HEK293 (cell line): ENCODE data around the gene ABHD17A.

Experiments
- GLIS1 ChIP-seq: fragments of 450-650 bp; formaldehyde crosslinking; IDR thresholded peaks from 2 replicates; pipeline ENCODE4 v1.5.1; 2016; ENCODE audit warnings: missing biosample characterization, missing genetic modification characterization
- IKZF3 ChIP-seq: fragments of 450-650 bp; IDR thresholded peaks from 2 replicates; pipeline ENCODE4 v1.5.0; 2018; ENCODE audit warnings: missing biosample characterization, mild to moderate bottlenecking, missing genetic modification characterization, moderate library complexity
- KLF10 ChIP-seq: fragments of 450-650 bp; IDR thresholded peaks from 2 replicates; pipeline ENCODE4 v1.5.1; 2018; ENCODE audit warnings: missing biosample characterization, mild to moderate bottlenecking, missing genetic modification characterization
- MEIS1 ChIP-seq: sonication (generic); formaldehyde crosslinking; IDR thresholded peaks from 2 replicates; pipeline ENCODE4 v1.8.1; 2022; ENCODE audit warnings: missing genetic modification reagents, mild to moderate bottlenecking, borderline replicate concordance
- OVOL3 ChIP-seq: fragments of 450-650 bp; formaldehyde crosslinking; IDR thresholded peaks from 2 replicates; pipeline ENCODE4 v1.5.1; 2016; ENCODE audit warnings: missing biosample characterization, missing genetic modification characterization
- SALL2 ChIP-seq: fragments of 450-650 bp; formaldehyde crosslinking; IDR thresholded peaks from 2 replicates; pipeline ENCODE4 v1.5.0; 2017; ENCODE audit warnings: missing biosample characterization, mild to moderate bottlenecking, missing genetic modification characterization, borderline replicate concordance
- SCRT1 ChIP-seq: fragments of 450-650 bp; formaldehyde crosslinking; IDR thresholded peaks from 2 replicates; pipeline ENCODE4 v1.5.1; 2016; ENCODE audit warnings: missing biosample characterization, missing genetic modification characterization, borderline replicate concordance
- SCRT2 ChIP-seq: fragments of 450-650 bp; formaldehyde crosslinking; IDR thresholded peaks from 2 replicates; pipeline ENCODE4 v1.5.1; 2016; ENCODE audit warnings: missing biosample characterization, missing genetic modification characterization
- SETDB1 ChIP-seq: IDR thresholded peaks from one replicate; pipeline ENCODE4 v1.6.1; 2017; ENCODE audit warnings: mild to moderate bottlenecking, low read length, moderate library complexity, mixed read lengths; ENCODE audit not compliant: insufficient read length
- SP7 ChIP-seq: fragments of 450-650 bp; formaldehyde crosslinking; IDR thresholded peaks from 2 replicates; pipeline ENCODE4 v1.5.1; 2016; ENCODE audit warnings: missing biosample characterization, missing genetic modification characterization
- YY1 ChIP-seq: fragments of 450-650 bp; formaldehyde crosslinking; IDR thresholded peaks from 2 replicates; pipeline ENCODE4 v1.5.1; 2018; ENCODE audit warnings: missing biosample characterization, missing genetic modification characterization
- ZBTB7A ChIP-seq: fragments of 450-650 bp; formaldehyde crosslinking; IDR thresholded peaks from 2 replicates; pipeline ENCODE4 v1.5.1; 2016; ENCODE audit warnings: low read depth, missing biosample characterization, missing genetic modification characterization
- ZBTB8A ChIP-seq: fragments of 450-650 bp; formaldehyde crosslinking; IDR thresholded peaks from 2 replicates; pipeline ENCODE4 v1.5.1; 2016; ENCODE audit warnings: missing biosample characterization, missing genetic modification characterization
- ZNF174 ChIP-seq: fragments of 450-650 bp; formaldehyde crosslinking; IDR thresholded peaks from 2 replicates; pipeline ENCODE4 v1.5.0; 2017; ENCODE audit warnings: missing biosample characterization, mild to moderate bottlenecking, missing genetic modification characterization
- ZNF324 ChIP-seq: fragments of 450-650 bp; formaldehyde crosslinking; IDR thresholded peaks from 2 replicates; pipeline ENCODE4 v1.5.1; 2016; ENCODE audit warnings: missing biosample characterization, missing genetic modification characterization
- ZNF335 ChIP-seq: fragments of 450-650 bp; formaldehyde crosslinking; conservative IDR thresholded peaks from 2 replicates; pipeline ENCODE4 v1.5.1; 2016; ENCODE audit warnings: missing biosample characterization, missing genetic modification characterization
- ZNF423 ChIP-seq: fragments of 450-650 bp; formaldehyde crosslinking; IDR thresholded peaks from 2 replicates; pipeline ENCODE4 v1.5.1; 2016; ENCODE audit warnings: missing biosample characterization, missing genetic modification characterization
- ZNF501 ChIP-seq: fragments of 450-650 bp; formaldehyde crosslinking; IDR thresholded peaks from 2 replicates; pipeline ENCODE4 v1.5.1; 2016; ENCODE audit warnings: missing biosample characterization, missing genetic modification characterization
- ZNF654 ChIP-seq: fragments of 450-650 bp; formaldehyde crosslinking; IDR thresholded peaks from 2 replicates; pipeline ENCODE4 v1.5.1; 2016; ENCODE audit warnings: low read depth, missing biosample characterization, missing genetic modification characterization
- TF ChIP-seq, protein P1 (sequence below): fragments of 450-650 bp; formaldehyde crosslinking; IDR thresholded peaks from 2 replicates; pipeline ENCODE4 v1.5.1; 2016; ENCODE audit warnings: missing biosample characterization, missing genetic modification characterization
- TF ChIP-seq, protein P2 (sequence below): fragments of 450-650 bp; formaldehyde crosslinking; IDR thresholded peaks from 2 replicates; pipeline ENCODE4 v1.5.1; 2017; ENCODE audit warnings: missing biosample characterization, missing genetic modification characterization
- TF ChIP-seq, protein P3 (sequence below): fragments of 450-650 bp; formaldehyde crosslinking; IDR thresholded peaks from 2 replicates; pipeline ENCODE4 v1.5.1; 2016; ENCODE audit warnings: missing biosample characterization, missing genetic modification characterization
- TF ChIP-seq, protein P4 (sequence below): fragments of 450-650 bp; formaldehyde crosslinking; IDR thresholded peaks from 2 replicates; pipeline ENCODE4 v1.5.1; 2017; ENCODE audit warnings: missing biosample characterization, missing genetic modification characterization
- TF ChIP-seq, protein P5 (sequence below): fragments of 450-650 bp; formaldehyde crosslinking; IDR thresholded peaks from 2 replicates; pipeline ENCODE4 v1.5.1; 2016; ENCODE audit warnings: missing biosample characterization, missing genetic modification characterization
- TF ChIP-seq, protein P6 (sequence below): fragments of 450-650 bp; formaldehyde crosslinking; conservative IDR thresholded peaks from 2 replicates; pipeline ENCODE4 v1.5.1; 2016; ENCODE audit warnings: low read depth, missing biosample characterization, missing genetic modification characterization

ABHD17A gene

DNA sequence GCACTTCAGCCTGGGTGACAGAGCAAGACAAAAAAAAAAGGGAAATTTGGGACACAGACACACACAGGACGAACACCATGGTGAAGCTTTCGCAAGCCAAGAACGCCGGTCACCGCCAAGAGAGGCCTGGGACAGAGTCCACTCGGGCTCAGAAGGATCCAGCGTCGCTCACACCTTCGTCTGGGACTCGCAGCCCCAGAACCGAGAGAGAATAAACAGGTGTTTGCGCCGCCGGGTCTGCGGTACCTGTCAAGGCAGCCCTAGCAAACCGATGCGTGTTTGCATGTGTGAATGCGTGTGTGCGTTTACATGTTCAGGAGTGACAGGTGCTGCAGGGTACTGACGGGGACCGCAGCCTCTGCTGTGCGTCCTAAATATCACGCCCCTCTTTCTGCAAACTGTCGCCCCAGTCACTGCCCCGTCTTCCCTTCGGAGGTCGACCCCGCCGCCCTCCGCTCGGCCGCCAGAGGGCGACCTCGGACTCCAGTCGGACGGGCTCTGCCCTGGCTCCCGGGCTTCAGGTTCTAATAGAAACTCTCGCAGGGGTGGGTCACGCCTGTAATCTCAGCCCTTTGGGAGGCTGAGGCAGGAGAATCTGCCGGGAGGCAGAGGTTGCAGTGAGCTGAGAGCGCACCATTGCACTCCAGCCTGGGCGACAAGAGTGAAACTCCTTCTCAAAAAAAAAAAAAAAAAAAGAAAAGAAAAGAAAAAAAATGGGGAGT, 43.9 kb upstream of the ABHD17A start (continued):
- TF ChIP-seq OVOL3 (tag by site-specific recombination) (no peak), MEIS1 (CRISPR knock-in tag) (no peak), SALL2 (tag by site-specific recombination) (no peak), ZBTB7A (0 out of 2 replicates have a peak, but pooled peaks have one; percentile 7), GLIS1 (tag by site-specific recombination) (no peak), ZNF335 (no peak; the same call in 1 of the 2 replicates), IKZF3 (tag by site-specific recombination) (0 out of 2 replicates have a peak, but pooled peaks have one; percentile 15), ZNF423 (tag by site-specific recombination) (no peak), SETDB1 (no peak), SP7 (tag by site-specific recombination) (peak; percentile 40), YY1 (tag by site-specific recombination) (no peak), KLF10 (tag by site-specific recombination) (no peak; the same call in 1 of the 2 replicates), ZBTB8A (tag by site-specific recombination) (peak; percentile 99), SCRT1 (tag by site-specific recombination) (0 out of 2 replicates have a peak, but pooled peaks have one; percentile 26), ZNF174 (tag by site-specific recombination) (no peak), ZNF654 (tag by site-specific recombination) (peak; percentile 60), SCRT2 (tag by site-specific recombination) (peak; percentile 71; the same call in 1 of the 2 replicates), ZNF501 (0 out of 2 replicates have a peak, but pooled peaks have one; percentile 21), ZNF324 (tag by site-specific recombination) (no peak)
- TF ChIP-seq, protein P1, sequence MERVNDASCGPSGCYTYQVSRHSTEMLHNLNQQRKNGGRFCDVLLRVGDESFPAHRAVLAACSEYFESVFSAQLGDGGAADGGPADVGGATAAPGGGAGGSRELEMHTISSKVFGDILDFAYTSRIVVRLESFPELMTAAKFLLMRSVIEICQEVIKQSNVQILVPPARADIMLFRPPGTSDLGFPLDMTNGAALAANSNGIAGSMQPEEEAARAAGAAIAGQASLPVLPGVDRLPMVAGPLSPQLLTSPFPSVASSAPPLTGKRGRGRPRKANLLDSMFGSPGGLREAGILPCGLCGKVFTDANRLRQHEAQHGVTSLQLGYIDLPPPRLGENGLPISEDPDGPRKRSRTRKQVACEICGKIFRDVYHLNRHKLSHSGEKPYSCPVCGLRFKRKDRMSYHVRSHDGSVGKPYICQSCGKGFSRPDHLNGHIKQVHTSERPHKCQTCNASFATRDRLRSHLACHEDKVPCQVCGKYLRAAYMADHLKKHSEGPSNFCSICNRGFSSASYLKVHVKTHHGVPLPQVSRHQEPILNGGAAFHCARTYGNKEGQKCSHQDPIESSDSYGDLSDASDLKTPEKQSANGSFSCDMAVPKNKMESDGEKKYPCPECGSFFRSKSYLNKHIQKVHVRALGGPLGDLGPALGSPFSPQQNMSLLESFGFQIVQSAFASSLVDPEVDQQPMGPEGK (tag by site-specific recombination): no peak
- TF ChIP-seq, protein P2, sequence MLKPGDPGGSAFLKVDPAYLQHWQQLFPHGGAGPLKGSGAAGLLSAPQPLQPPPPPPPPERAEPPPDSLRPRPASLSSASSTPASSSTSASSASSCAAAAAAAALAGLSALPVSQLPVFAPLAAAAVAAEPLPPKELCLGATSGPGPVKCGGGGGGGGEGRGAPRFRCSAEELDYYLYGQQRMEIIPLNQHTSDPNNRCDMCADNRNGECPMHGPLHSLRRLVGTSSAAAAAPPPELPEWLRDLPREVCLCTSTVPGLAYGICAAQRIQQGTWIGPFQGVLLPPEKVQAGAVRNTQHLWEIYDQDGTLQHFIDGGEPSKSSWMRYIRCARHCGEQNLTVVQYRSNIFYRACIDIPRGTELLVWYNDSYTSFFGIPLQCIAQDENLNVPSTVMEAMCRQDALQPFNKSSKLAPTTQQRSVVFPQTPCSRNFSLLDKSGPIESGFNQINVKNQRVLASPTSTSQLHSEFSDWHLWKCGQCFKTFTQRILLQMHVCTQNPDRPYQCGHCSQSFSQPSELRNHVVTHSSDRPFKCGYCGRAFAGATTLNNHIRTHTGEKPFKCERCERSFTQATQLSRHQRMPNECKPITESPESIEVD (tag by site-specific recombination): no peak
- TF ChIP-seq, protein P3, sequence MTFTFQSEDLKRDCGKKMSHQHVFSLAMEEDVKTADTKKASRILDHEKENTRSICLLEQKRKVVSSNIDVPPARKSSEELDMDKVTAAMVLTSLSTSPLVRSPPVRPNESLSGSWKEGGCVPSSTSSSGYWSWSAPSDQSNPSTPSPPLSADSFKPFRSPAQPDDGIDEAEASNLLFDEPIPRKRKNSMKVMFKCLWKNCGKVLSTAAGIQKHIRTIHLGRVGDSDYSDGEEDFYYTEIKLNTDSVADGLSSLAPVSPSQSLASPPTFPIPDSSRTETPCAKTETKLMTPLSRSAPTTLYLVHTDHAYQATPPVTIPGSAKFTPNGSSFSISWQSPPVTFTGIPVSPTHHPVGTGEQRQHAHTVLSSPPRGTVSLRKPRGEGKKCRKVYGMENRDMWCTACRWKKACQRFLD (tag by site-specific recombination): no peak
- TF ChIP-seq, protein P4, sequence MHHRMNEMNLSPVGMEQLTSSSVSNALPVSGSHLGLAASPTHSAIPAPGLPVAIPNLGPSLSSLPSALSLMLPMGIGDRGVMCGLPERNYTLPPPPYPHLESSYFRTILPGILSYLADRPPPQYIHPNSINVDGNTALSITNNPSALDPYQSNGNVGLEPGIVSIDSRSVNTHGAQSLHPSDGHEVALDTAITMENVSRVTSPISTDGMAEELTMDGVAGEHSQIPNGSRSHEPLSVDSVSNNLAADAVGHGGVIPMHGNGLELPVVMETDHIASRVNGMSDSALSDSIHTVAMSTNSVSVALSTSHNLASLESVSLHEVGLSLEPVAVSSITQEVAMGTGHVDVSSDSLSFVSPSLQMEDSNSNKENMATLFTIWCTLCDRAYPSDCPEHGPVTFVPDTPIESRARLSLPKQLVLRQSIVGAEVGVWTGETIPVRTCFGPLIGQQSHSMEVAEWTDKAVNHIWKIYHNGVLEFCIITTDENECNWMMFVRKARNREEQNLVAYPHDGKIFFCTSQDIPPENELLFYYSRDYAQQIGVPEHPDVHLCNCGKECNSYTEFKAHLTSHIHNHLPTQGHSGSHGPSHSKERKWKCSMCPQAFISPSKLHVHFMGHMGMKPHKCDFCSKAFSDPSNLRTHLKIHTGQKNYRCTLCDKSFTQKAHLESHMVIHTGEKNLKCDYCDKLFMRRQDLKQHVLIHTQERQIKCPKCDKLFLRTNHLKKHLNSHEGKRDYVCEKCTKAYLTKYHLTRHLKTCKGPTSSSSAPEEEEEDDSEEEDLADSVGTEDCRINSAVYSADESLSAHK (tag by site-specific recombination): peak; percentile 95
- TF ChIP-seq, protein P5, sequence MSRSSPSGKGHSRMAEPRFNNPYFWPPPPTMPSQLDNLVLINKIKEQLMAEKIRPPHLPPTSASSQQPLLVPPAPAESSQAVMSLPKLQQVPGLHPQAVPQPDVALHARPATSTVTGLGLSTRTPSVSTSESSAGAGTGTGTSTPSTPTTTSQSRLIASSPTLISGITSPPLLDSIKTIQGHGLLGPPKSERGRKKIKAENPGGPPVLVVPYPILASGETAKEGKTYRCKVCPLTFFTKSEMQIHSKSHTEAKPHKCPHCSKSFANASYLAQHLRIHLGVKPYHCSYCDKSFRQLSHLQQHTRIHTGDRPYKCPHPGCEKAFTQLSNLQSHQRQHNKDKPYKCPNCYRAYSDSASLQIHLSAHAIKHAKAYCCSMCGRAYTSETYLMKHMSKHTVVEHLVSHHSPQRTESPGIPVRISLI (tag by site-specific recombination): no peak
- TF ChIP-seq, protein P6, sequence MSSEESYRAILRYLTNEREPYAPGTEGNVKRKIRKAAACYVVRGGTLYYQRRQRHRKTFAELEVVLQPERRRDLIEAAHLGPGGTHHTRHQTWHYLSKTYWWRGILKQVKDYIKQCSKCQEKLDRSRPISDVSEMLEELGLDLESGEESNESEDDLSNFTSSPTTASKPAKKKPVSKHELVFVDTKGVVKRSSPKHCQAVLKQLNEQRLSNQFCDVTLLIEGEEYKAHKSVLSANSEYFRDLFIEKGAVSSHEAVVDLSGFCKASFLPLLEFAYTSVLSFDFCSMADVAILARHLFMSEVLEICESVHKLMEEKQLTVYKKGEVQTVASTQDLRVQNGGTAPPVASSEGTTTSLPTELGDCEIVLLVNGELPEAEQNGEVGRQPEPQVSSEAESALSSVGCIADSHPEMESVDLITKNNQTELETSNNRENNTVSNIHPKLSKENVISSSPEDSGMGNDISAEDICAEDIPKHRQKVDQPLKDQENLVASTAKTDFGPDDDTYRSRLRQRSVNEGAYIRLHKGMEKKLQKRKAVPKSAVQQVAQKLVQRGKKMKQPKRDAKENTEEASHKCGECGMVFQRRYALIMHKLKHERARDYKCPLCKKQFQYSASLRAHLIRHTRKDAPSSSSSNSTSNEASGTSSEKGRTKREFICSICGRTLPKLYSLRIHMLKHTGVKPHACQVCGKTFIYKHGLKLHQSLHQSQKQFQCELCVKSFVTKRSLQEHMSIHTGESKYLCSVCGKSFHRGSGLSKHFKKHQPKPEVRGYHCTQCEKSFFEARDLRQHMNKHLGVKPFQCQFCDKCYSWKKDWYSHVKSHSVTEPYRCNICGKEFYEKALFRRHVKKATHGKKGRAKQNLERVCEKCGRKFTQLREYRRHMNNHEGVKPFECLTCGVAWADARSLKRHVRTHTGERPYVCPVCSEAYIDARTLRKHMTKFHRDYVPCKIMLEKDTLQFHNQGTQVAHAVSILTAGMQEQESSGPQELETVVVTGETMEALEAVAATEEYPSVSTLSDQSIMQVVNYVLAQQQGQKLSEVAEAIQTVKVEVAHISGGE: 0 out of 2 replicates have a peak, but pooled peaks have one; percentile 21
